ENCODE results near the gene MAGEF1.

GRCh38 chr3:184676927-184677326 is 34.9 kb downstream of the MAGEF1 start:
- TF ChIP-seq CTCF (IDR thresholded peaks at IDR 0.05; ENCODE audit: control extremely low read depth in 1 of 3, insufficient read depth in 1 of 3, low read depth in 1 of 3, low read length in 3 of 3) = no peak
- no peak for TF ChIP-seq YY1 (IDR thresholded peaks at IDR 0.05; ENCODE audit: low read depth, low read length)
- no peak for TF ChIP-seq POLR2A (IDR thresholded peaks at IDR 0.05; ENCODE audit: control extremely low read depth in 1 of 2, low read depth in 2 of 2, low read length in 2 of 2)
- no peak for TF ChIP-seq SIN3A (conservative IDR thresholded peaks at IDR 0.05 in 1 of 2, IDR thresholded peaks at IDR 0.05 in 1 of 2; ENCODE audit: low read depth in 1 of 2, low read length in 2 of 2)
- TF ChIP-seq KDM5A (IDR thresholded peaks at IDR 0.05; ENCODE audit: low read length) = no peak
